ENCODE results near the gene NINJ1. TPM values are rescaled to one million over a fixed set of nuclear protein-coding genes. Genes with fewer than 3 reads are reported as not detected.
A peak's percentile ranks its signal among the peaks of the same experiment; 100 is the strongest.

The NINJ1 gene
- total and polyA plus RNA-seq, 4 experiments from 2014 or later: 31.1 to 92.4 (median 53.5) TPM

DNA sequence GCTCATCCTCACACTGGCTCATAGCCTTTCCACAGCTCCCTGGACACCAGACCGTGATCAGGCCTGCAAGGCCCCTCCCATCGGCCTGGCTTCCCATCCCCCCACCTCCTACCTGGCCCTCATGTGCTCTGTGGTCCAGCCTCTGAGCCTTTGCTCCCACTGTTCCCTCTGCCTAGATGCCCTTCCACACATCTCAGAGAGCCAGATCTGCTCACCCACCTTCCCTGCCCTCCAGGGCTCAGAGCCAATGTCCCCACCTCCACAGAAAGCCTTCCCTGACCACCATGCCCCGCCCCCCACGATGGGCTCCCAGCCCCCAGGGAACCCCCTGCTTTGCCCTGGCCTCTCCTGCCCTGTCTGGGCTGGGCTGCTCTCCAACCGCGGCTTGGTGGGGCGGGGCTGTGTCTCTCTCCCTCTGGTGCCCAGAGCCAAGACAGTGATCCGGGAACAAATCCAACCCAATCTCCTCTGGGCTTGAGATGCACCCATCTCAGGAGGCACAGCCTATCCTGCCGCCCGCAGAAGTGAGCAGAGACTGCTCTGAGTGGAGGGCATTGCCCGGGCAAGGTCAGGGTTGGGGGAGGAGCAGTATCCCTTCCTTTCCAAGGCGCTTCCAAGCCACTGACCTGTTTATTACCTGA lies 1.6 kb downstream of the NINJ1 start:
- Mint-ChIP-seq H3K4me3 (peak overlapping the region; percentile 86 to 96 (median 89)), H3K27ac (peak overlapping the region; percentile 53 to 98 (median 91)), H3K27me3 (no peaks in the 10 kb centered on the region), H3K36me3 (peaks cover 0 to 18% of the 10 kb centered on the region in 2 donors), H3K4me1 (peaks cover 31 to 79% (median 54%) of the 10 kb centered on the region in 4 donors), H3K9me3 (no peaks in the 10 kb centered on the region)
- intact Hi-C loops (cut with micrococcal nuclease): loop anchor here (5.0 to 10.0 kb wide), 3 partner anchors 70 to 432 kb away; partner anchors contain the start of genes FAM120A and FAM120AOS
- Histone ChIP-seq H3K4me3 (ENCODE audit: low read length in 2 of 2) (no peak overlapping the region), H3K27ac (ENCODE audit: low read depth, low read length) (peak overlapping the region; percentile 92), H3K36me3 (ENCODE audit: insufficient read depth, low read length) (no peaks in the 10 kb centered on the region), H3K9me3 (ENCODE audit: control insufficient read depth in 1 of 2, low read length in 2 of 2) (no peaks in the 10 kb centered on the region), H3K27me3 (ENCODE audit: insufficient read depth, low read length) (no peaks in the 10 kb centered on the region), H3K4me1 (ENCODE audit: insufficient read depth, low read length) (peaks cover 65% of the 10 kb centered on the region)
- POLR2A ChIA-PET (ENCODE audit: partially characterized antibody): interaction anchor here (1.0 to 3.0 kb wide), 8 partner anchors 9 to 167 kb away, joined by 3 to 58 read pairs (median 6); no protein-coding TSS in a partner anchor
- CTCF ChIA-PET (ENCODE audit: partially characterized antibody): interaction anchor here (1.8 kb wide), 1 partner anchor 24 kb away, joined by 4 read pairs; no protein-coding TSS in a partner anchor
- DNase-seq: peak in 1 of 5 donors; percentile 40

DNA sequence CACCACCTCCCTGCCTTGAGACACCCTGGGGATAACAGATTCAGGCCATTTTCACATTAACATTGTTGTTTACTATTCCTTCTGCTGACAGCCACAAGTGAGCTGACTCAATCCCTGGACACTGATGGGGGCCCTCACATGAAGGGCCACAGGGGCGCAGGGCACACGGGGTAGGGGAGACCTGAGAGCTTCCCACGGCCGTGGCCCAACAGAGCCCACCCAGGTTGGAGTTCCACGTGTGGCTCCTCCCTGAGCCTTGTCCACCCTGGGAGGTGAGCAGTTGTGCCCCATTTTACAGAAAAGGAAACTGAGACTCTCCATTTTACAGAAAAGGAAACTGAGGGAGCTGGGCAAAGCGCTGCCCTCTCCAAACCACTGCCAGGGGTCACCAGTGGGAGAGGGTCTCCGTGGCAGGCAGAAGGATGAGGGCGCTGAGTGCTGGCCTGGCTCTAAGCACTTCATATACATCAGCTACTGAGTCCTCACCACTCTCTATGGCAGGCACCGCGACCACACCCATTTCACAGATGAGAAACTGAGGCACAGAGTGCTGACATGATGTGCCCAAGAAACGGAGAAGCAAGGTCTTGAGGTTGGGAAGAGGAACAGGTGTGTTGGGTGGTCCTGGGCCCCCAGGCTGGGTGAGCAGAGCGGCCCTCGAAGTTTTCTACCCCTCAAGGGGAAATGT lies 2.3 kb downstream of the NINJ1 start:
- Mint-ChIP-seq H3K27ac (peak overlapping the region; percentile 53 to 98 (median 87)), H3K4me3 (peak overlapping the region; percentile 26 to 96 (median 88)), H3K36me3 (peaks cover 0 to 18% of the 10 kb centered on the region in 2 donors), H3K4me1 (peaks cover 37 to 85% (median 60%) of the 10 kb centered on the region in 4 donors), H3K27me3 (no peaks in the 10 kb centered on the region), H3K9me3 (no peaks in the 10 kb centered on the region)
- intact Hi-C loops (cut with micrococcal nuclease): loop anchor here (5.0 to 10.0 kb wide), 3 partner anchors 69 to 433 kb away; partner anchors contain the start of genes FAM120A and FAM120AOS
- Histone ChIP-seq H3K27ac (ENCODE audit: low read depth, low read length) (peak overlapping the region; percentile 92), H3K9me3 (ENCODE audit: control insufficient read depth in 1 of 2, low read length in 2 of 2) (no peaks in the 10 kb centered on the region), H3K4me3 (ENCODE audit: low read length in 2 of 2) (no peak overlapping the region), H3K36me3 (ENCODE audit: insufficient read depth, low read length) (no peaks in the 10 kb centered on the region), H3K27me3 (ENCODE audit: insufficient read depth, low read length) (no peaks in the 10 kb centered on the region), H3K4me1 (ENCODE audit: insufficient read depth, low read length) (peaks cover 72% of the 10 kb centered on the region)
- CTCF ChIA-PET (ENCODE audit: partially characterized antibody): interaction anchor here (1.6 to 2.3 kb wide), 3 partner anchors 12 to 25 kb away, joined by 4 to 6 read pairs (median 4); no protein-coding TSS in a partner anchor
- peak in 1 of 5 donors; percentile 35 for DNase-seq
- POLR2A ChIA-PET (ENCODE audit: partially characterized antibody): interaction anchor here (0.8 to 1.8 kb wide), 10 partner anchors 10 to 168 kb away, joined by 3 to 7 read pairs (median 3); no protein-coding TSS in a partner anchor

DNA sequence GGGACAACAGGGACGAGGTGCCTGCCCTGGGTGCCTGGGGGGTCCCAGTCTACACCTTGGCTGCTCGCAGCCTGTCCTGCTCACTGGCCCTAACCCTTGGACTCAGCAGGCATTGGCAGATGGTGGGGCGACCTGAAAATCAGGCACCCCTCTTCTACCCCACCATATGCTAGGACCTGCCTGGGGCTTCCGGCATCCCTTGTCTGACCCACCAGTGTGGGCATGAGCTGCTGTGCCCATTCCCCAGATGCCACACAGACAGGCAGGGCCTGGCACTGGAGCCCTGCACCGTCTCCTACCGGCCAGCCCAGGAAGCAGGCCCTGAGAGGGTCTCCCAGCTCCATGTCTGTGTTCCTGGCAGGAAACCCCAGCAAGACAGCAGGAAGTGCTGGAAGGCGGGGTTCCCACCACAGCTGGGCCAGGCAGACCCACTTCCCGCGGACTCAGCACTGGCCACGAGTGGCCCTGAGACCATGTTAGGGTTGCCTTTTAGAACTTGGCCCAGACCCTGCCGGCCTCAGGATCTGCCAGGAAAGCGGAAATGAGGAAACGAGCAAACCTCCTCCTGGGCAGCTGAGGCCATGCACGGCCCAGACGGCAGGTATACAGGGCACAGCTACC lies 3.1 kb downstream of the NINJ1 start:
- no peak overlapping the region for H3K4me3 ChIP-seq (ENCODE audit: low read length in 2 of 2)
- peak overlapping the region in 6 of 8 donors; percentile 35 to 96 (median 88) for H3K4me3 Mint-ChIP-seq
- H3K4me1 Mint-ChIP-seq: peaks cover 44 to 88% (median 63%) of the 10 kb centered on the region in 4 donors
- ChIA-PET POLR2A (ENCODE audit: partially characterized antibody) (interaction anchor here (0.8 to 1.8 kb wide), 8 partner anchors 10 to 167 kb away, joined by 3 to 7 read pairs (median 4); no protein-coding TSS in a partner anchor), CTCF (ENCODE audit: partially characterized antibody) (interaction anchor here (1.6 to 2.3 kb wide), 3 partner anchors 11 to 24 kb away, joined by 4 to 6 read pairs (median 4); no protein-coding TSS in a partner anchor)
- no peaks in the 10 kb centered on the region for H3K27me3 Mint-ChIP-seq
- DNase-seq: no peak
- no peaks in the 10 kb centered on the region for H3K9me3 ChIP-seq (ENCODE audit: control insufficient read depth in 1 of 2, low read length in 2 of 2)
- H3K36me3 Mint-ChIP-seq: peaks cover 0 to 22% of the 10 kb centered on the region in 2 donors
- peak overlapping the region; percentile 12 for H3K27ac ChIP-seq (ENCODE audit: low read depth, low read length)
- peak overlapping the region in 6 of 7 donors; percentile 22 to 98 (median 71) for H3K27ac Mint-ChIP-seq
- H3K4me1 ChIP-seq (ENCODE audit: insufficient read depth, low read length): peaks cover 80% of the 10 kb centered on the region
- no peaks in the 10 kb centered on the region for H3K36me3 ChIP-seq (ENCODE audit: insufficient read depth, low read length)
- intact Hi-C loops (cut with micrococcal nuclease): loop anchor here (5.0 to 10.0 kb wide), 3 partner anchors 69 to 434 kb away; partner anchors contain the start of genes FAM120A and FAM120AOS
- H3K9me3 Mint-ChIP-seq: no peaks in the 10 kb centered on the region
- H3K27me3 ChIP-seq (ENCODE audit: insufficient read depth, low read length): no peaks in the 10 kb centered on the region

DNA sequence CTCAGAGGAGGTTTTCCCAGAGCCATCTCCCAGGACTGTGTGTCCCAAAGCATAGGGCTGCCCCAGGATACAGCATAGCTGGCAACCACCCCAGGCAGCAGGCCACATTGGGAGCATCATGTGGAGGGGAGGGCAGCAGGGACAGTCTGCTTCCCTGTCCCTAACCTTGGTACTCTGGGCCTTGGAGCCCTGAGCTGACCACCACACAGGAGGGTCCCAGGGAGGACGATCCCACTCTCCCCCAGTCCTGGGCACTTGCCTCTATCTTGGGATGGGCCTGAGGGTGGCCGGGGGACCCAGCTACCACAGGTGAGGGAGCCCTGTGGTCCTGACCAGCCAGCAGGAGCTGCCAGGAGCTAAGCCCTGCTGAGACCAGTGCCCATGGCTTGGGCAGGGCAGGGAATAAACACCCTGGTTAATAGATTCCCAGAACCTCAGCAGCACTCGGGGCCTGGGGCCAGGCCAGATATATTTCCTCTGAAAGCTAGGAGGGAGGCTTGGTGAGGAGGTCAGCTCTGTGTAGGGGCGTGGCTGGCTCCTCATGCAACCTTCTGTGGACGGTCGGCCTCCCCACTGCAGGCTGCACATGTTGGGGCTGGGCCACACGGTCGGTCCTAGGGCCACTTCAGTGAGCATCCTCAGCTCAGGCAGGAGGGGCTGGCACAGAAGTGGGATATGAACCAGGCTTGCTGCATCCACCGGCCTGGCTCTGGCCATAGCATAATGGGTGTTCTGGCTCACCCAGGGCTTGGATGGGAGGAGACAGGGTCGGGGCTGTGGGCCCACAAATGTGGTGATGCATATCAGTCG lies 4.2 kb downstream of the NINJ1 start:
- DNase-seq: no peak
- Histone ChIP-seq H3K36me3 (ENCODE audit: insufficient read depth, low read length) (peaks cover 3% of the 10 kb centered on the region), H3K4me3 (ENCODE audit: low read length in 2 of 2) (no peak overlapping the region), H3K27ac (ENCODE audit: low read depth, low read length) (no peak overlapping the region), H3K27me3 (ENCODE audit: insufficient read depth, low read length) (no peaks in the 10 kb centered on the region), H3K4me1 (ENCODE audit: insufficient read depth, low read length) (peaks cover 82% of the 10 kb centered on the region), H3K9me3 (ENCODE audit: control insufficient read depth in 1 of 2, low read length in 2 of 2) (no peaks in the 10 kb centered on the region)
- Mint-ChIP-seq H3K9me3 (no peaks in the 10 kb centered on the region), H3K4me1 (peaks cover 46 to 89% (median 67%) of the 10 kb centered on the region in 4 donors), H3K27ac (peak overlapping the region in 4 of 7 donors; percentile 50 to 98 (median 80)), H3K4me3 (peak overlapping the region in 1 of 8 donors; percentile 96), H3K27me3 (no peaks in the 10 kb centered on the region), H3K36me3 (peaks cover 0 to 28% of the 10 kb centered on the region in 2 donors)
- ChIA-PET POLR2A (ENCODE audit: partially characterized antibody) (interaction anchor here (0.5 to 1.5 kb wide), 7 partner anchors 9 to 254 kb away, joined by 3 to 4 read pairs (median 3); no protein-coding TSS in a partner anchor), CTCF (ENCODE audit: partially characterized antibody) (interaction anchor here (1.9 to 2.3 kb wide), 2 partner anchors 10 to 21 kb away, joined by 6 to 8 read pairs; no protein-coding TSS in a partner anchor)
- intact Hi-C loops (cut with micrococcal nuclease): loop anchor here (5.0 to 10.0 kb wide), 3 partner anchors 68 to 435 kb away; partner anchors contain the start of genes FAM120A and FAM120AOS

DNA sequence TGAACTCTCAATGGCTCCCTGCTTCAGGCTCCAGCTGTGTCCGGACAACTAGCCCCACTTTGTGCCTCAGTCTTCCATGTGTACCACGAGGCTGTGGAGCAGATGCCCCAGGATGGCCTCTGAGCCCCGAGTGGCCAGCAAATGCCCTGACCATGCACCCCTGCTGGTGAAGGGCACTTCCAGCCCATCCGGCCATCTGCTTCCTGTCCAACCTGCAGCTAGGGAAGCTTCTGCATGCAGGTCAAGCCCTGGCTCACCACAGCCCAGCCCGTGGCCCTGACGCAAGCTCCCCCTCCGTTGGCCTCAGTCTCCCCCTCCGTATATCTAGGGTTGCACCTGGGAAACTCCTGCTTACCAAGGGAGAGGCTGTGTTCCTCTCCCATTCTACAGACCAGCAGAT lies 4.8 kb downstream of the NINJ1 start:
- no peaks in the 10 kb centered on the region for H3K27me3 ChIP-seq (ENCODE audit: insufficient read depth, low read length)
- no peaks in the 10 kb centered on the region for H3K9me3 ChIP-seq (ENCODE audit: control insufficient read depth in 1 of 2, low read length in 2 of 2)
- Mint-ChIP-seq H3K4me3 (no peak overlapping the region), H3K27ac (peak overlapping the region in 4 of 7 donors; percentile 35 to 98 (median 61)), H3K9me3 (no peaks in the 10 kb centered on the region), H3K27me3 (no peaks in the 10 kb centered on the region), H3K4me1 (peaks cover 41 to 89% (median 62%) of the 10 kb centered on the region in 4 donors), H3K36me3 (peaks cover 0 to 28% of the 10 kb centered on the region in 2 donors)
- H3K27ac ChIP-seq (ENCODE audit: low read depth, low read length): no peak overlapping the region
- ChIA-PET CTCF (ENCODE audit: partially characterized antibody) (interaction anchor here (1.0 to 1.9 kb wide), 2 partner anchors 9 to 20 kb away, joined by 3 to 8 read pairs; no protein-coding TSS in a partner anchor), POLR2A (ENCODE audit: partially characterized antibody) (interaction anchor here (0.5 to 1.3 kb wide), 5 partner anchors 10 to 255 kb away, joined by 3 to 4 read pairs (median 3); no protein-coding TSS in a partner anchor)
- DNase-seq: no peak
- no peak overlapping the region for H3K4me3 ChIP-seq (ENCODE audit: low read length in 2 of 2)
- peaks cover 7% of the 10 kb centered on the region for H3K36me3 ChIP-seq (ENCODE audit: insufficient read depth, low read length)
- peaks cover 76% of the 10 kb centered on the region for H3K4me1 ChIP-seq (ENCODE audit: insufficient read depth, low read length)
- intact Hi-C loops (cut with micrococcal nuclease): no loop called here

DNA sequence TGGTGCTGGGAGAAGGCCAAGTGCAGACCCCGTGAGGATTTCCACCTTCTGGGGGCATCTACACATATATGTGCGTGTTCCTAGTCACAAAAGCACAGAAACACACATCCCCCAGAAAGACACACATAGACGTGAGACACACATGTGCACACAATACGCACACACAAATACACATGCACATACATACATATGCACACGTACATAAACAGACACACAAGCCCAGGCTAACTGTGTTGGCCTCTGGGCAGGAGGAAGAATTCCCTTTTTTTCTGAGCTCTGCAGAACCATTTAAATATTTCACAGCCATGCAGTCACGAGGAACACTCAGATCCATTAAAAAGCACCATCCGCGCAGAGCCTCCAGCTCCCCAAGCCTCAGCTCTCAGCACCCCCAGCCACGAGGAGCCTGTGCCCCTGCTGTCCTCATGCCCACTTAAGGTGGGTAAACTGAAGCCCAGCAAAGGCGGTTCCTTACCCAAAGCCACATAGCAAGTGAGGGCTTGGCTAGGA lies 5.3 kb downstream of the NINJ1 start:
- Histone ChIP-seq H3K27me3 (ENCODE audit: insufficient read depth, low read length) (no peaks in the 10 kb centered on the region), H3K9me3 (ENCODE audit: control insufficient read depth in 1 of 2, low read length in 2 of 2) (no peaks in the 10 kb centered on the region), H3K4me1 (ENCODE audit: insufficient read depth, low read length) (peaks cover 76% of the 10 kb centered on the region), H3K36me3 (ENCODE audit: insufficient read depth, low read length) (peaks cover 7% of the 10 kb centered on the region), H3K4me3 (ENCODE audit: low read length in 2 of 2) (no peak overlapping the region), H3K27ac (ENCODE audit: low read depth, low read length) (no peak overlapping the region)
- ChIA-PET CTCF (ENCODE audit: partially characterized antibody) (interaction anchor here (1.0 to 1.9 kb wide), 2 partner anchors 9 to 20 kb away, joined by 3 to 8 read pairs; no protein-coding TSS in a partner anchor), POLR2A (ENCODE audit: partially characterized antibody) (interaction anchor here (0.8 to 1.3 kb wide), 3 partner anchors 15 to 36 kb away, joined by 3 to 4 read pairs (median 3); no protein-coding TSS in a partner anchor)
- no peaks in the 10 kb centered on the region for H3K9me3 Mint-ChIP-seq
- DNase-seq: peak in 1 of 5 donors; percentile 35
- intact Hi-C loops (cut with micrococcal nuclease): no loop called here
- H3K36me3 Mint-ChIP-seq: peaks cover 0 to 32% of the 10 kb centered on the region in 2 donors
- no peaks in the 10 kb centered on the region for H3K27me3 Mint-ChIP-seq
- peak overlapping the region; percentile 55 to 98 (median 78) for H3K27ac Mint-ChIP-seq
- H3K4me3 Mint-ChIP-seq: peak overlapping the region in 4 of 8 donors; percentile 4 to 43 (median 16)
- peaks cover 41 to 93% (median 62%) of the 10 kb centered on the region in 4 donors for H3K4me1 Mint-ChIP-seq
